ENCODE data around the gene BBS4.

DNA sequence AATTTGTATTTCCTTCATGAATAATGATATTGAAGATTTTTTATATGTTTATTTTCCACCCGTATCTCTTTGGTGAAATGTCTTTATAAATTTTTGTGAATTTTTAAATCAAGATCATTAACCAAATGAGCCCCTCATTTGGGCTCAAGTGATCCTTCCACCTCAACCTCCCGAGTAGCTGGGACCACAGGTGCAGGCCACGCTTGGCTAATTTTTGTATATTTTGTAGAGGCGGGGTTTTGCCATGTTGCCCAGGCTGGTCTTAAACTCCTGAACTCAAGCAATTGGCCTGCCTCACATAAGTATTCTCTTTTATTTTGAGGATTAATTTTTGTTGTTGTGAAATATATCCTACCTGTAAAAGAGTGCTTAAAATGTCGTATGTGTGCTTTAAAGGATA, 4.9 kb downstream of the BBS4 start:
- TF ChIP-seq, protein P1, sequence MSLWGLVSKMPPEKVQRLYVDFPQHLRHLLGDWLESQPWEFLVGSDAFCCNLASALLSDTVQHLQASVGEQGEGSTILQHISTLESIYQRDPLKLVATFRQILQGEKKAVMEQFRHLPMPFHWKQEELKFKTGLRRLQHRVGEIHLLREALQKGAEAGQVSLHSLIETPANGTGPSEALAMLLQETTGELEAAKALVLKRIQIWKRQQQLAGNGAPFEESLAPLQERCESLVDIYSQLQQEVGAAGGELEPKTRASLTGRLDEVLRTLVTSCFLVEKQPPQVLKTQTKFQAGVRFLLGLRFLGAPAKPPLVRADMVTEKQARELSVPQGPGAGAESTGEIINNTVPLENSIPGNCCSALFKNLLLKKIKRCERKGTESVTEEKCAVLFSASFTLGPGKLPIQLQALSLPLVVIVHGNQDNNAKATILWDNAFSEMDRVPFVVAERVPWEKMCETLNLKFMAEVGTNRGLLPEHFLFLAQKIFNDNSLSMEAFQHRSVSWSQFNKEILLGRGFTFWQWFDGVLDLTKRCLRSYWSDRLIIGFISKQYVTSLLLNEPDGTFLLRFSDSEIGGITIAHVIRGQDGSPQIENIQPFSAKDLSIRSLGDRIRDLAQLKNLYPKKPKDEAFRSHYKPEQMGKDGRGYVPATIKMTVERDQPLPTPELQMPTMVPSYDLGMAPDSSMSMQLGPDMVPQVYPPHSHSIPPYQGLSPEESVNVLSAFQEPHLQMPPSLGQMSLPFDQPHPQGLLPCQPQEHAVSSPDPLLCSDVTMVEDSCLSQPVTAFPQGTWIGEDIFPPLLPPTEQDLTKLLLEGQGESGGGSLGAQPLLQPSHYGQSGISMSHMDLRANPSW (CRISPR knock-in tag; IDR thresholded peaks at IDR 0.05) = no peak
- TF ChIP-seq NFXL1 (CRISPR knock-in tag; IDR thresholded peaks at IDR 0.05) (no peak), FOS (IDR thresholded peaks at IDR 0.05; ENCODE audit: extremely low read depth, insufficient read length) (no peak), SIX5 (IDR thresholded peaks at IDR 0.05; ENCODE audit: borderline replicate concordance in 1 of 2, insufficient read depth in 1 of 2, low read depth in 1 of 2, low read length in 2 of 2) (no peak), ZNF584 (CRISPR knock-in tag; IDR thresholded peaks at IDR 0.05; ENCODE audit: low read depth) (no peak)
- TF ChIP-seq, protein P2, sequence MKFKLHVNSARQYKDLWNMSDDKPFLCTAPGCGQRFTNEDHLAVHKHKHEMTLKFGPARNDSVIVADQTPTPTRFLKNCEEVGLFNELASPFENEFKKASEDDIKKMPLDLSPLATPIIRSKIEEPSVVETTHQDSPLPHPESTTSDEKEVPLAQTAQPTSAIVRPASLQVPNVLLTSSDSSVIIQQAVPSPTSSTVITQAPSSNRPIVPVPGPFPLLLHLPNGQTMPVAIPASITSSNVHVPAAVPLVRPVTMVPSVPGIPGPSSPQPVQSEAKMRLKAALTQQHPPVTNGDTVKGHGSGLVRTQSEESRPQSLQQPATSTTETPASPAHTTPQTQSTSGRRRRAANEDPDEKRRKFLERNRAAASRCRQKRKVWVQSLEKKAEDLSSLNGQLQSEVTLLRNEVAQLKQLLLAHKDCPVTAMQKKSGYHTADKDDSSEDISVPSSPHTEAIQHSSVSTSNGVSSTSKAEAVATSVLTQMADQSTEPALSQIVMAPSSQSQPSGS (CRISPR knock-in tag; IDR thresholded peaks at IDR 0.05) = no peak

Data from K562 (cell line).